Measurements from ENCODE around the gene ADPRHL1.
"Not testable (repeated sequence)": the region's sequence is repeated elsewhere in the genome, so short reads cannot be mapped to it uniquely, and the experiment has no call there.

Gene ADPRHL1

GRCh38 chr13:113472355-113473025 is 19.2 kb upstream of the ADPRHL1 start:
- ChIA-PET POLR2A (ENCODE audit: low non-redundant PET) (no interaction called here), CTCF (no interaction called here)
- DNase-seq (ENCODE audit: low spot score) = no peak
- H3K27ac ChIP-seq = no peak overlapping the region
- TF ChIP-seq CTCF (conservative IDR thresholded peaks at IDR 0.05; ENCODE audit: low read depth) = no peak

GRCh38 chr13:113471844-113472243 is 18.6 kb upstream of the ADPRHL1 start:
- no peak for DNase-seq (ENCODE audit: low spot score)
- POLR2A ChIA-PET (ENCODE audit: low non-redundant PET) = no interaction called here
- CTCF ChIA-PET = no interaction called here
- H3K27ac ChIP-seq = no peak overlapping the region
- no peak for TF ChIP-seq CTCF (conservative IDR thresholded peaks at IDR 0.05; ENCODE audit: low read depth)

GRCh38 chr13:113470635-113471163 is 17.4 kb upstream of the ADPRHL1 start:
- CTCF ChIA-PET; POLR2A ChIA-PET (ENCODE audit: low non-redundant PET); H3K27ac ChIP-seq; DNase-seq (ENCODE audit: low spot score): not testable (repeated sequence)

- ChIA-PET POLR2A (ENCODE audit: low non-redundant PET) (no interaction called here), CTCF (no interaction called here)
- no peak for DNase-seq (ENCODE audit: low spot score)
- no peak for TF ChIP-seq CTCF (conservative IDR thresholded peaks at IDR 0.05; ENCODE audit: low read depth)
- H3K27ac ChIP-seq = no peak overlapping the region
Measured at GRCh38 chr13:113470073-113470472, 16.8 kb upstream of the ADPRHL1 start.

- ChIA-PET POLR2A (ENCODE audit: low non-redundant PET) (no interaction called here), CTCF (interaction anchor here (0.7 kb wide), 1 partner anchor 429 kb away, joined by 6 read pairs; no protein-coding TSS in a partner anchor)
- no peak for DNase-seq (ENCODE audit: low spot score)
- no peak overlapping the region for H3K27ac ChIP-seq
- TF ChIP-seq CTCF (conservative IDR thresholded peaks at IDR 0.05; ENCODE audit: low read depth) = no peak
Measured at GRCh38 chr13:113469582-113469981, 16.3 kb upstream of the ADPRHL1 start.

- TF ChIP-seq CTCF (conservative IDR thresholded peaks at IDR 0.05; ENCODE audit: low read depth) = no peak
- ChIA-PET CTCF (no interaction called here), POLR2A (ENCODE audit: low non-redundant PET) (no interaction called here)
- H3K27ac ChIP-seq = no peak overlapping the region
- no peak for DNase-seq (ENCODE audit: low spot score)
Measured at GRCh38 chr13:113468472-113469201, 15.3 kb upstream of the ADPRHL1 start.

- ChIA-PET POLR2A (ENCODE audit: low non-redundant PET) (no interaction called here), CTCF (no interaction called here)
- TF ChIP-seq CTCF (conservative IDR thresholded peaks at IDR 0.05; ENCODE audit: low read depth) = no peak
- no peak for DNase-seq (ENCODE audit: low spot score)
- no peak overlapping the region for H3K27ac ChIP-seq
Measured at GRCh38 chr13:113468029-113468428, 14.7 kb upstream of the ADPRHL1 start.

Measured in RWPE1 (cell line).